Peyer's patch (tissue), 4 donors: ENCODE data around the gene AURKB.
A peak's percentile ranks its signal among the peaks of the same experiment; 100 is the strongest.

Source experiments
- POLR2A ChIP-seq, 2 donors: fragments of 450-650 bp; IDR thresholded peaks; one replicate each; pipeline ENCODE4 v1.5.1; 2017; ENCODE audit warnings: antibody characterized with exemption in 2 of 2, mild to moderate bottlenecking in 2 of 2, moderate library complexity in 2 of 2
- TF ChIP-seq, protein P1 (sequence below), 6 experiments: fragments of 450-650 bp in 4 of 6; fragments of 200-600 bp in 2 of 6; sonication (generic) in 1 of 6; IDR thresholded peaks; one replicate each; pipeline ENCODE4 v1.5.1; 2017 to 2019; ENCODE audit warnings: antibody characterized with exemption in 6 of 6, mild to moderate bottlenecking in 3 of 6, moderate library complexity in 1 of 6

GRCh38 chr17:8222630-8223355 lies 12.4 kb upstream of the AURKB start:
- TF ChIP-seq, protein P1, sequence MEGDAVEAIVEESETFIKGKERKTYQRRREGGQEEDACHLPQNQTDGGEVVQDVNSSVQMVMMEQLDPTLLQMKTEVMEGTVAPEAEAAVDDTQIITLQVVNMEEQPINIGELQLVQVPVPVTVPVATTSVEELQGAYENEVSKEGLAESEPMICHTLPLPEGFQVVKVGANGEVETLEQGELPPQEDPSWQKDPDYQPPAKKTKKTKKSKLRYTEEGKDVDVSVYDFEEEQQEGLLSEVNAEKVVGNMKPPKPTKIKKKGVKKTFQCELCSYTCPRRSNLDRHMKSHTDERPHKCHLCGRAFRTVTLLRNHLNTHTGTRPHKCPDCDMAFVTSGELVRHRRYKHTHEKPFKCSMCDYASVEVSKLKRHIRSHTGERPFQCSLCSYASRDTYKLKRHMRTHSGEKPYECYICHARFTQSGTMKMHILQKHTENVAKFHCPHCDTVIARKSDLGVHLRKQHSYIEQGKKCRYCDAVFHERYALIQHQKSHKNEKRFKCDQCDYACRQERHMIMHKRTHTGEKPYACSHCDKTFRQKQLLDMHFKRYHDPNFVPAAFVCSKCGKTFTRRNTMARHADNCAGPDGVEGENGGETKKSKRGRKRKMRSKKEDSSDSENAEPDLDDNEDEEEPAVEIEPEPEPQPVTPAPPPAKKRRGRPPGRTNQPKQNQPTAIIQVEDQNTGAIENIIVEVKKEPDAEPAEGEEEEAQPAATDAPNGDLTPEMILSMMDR (IDR thresholded peaks at IDR 0.05) = no peak
- peak; percentile 55 to 70 for TF ChIP-seq POLR2A (IDR thresholded peaks at IDR 0.05)
